ENCODE measurements around the gene ARHGAP6. TPM values are rescaled to one million over a fixed set of nuclear protein-coding genes. Genes with fewer than 3 reads are reported as not detected.

ARHGAP6 gene
- total RNA-seq, 1 experiment from 2014 or later, result 0.07 TPM

DNA sequence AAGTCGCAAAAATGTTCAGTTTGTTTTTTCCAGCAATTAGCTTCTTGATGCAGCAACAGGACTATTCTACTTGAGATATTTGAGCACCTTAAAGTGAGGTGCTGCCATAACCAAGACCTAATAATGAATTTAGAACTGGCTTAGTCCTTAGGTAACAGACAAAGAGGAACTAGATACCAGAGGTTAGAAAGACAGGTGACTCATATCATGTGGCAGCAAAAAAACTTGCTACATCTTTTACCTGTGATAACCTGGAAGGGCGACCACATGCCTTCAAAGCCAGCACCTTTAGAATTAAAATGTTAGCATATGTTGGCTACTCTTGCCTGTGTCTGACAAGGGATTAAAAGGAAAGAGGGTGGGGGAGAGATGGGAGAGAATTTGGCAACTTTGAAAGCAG lies 90.4 kb downstream of the ARHGAP6 start:
- Histone ChIP-seq H2BK12ac (ENCODE audit: insufficient read length, low read depth, low read length) (no peak overlapping the region), H3K27me3 (ENCODE audit: insufficient read depth, low read length) (peaks cover 3% of the 10 kb centered on the region; the same call in 1 of the 2 replicates), H3K4ac (ENCODE audit: low read depth, low read length) (no peak overlapping the region), H3T11ph (ENCODE audit: low read length) (no peak overlapping the region), H3K23ac (ENCODE audit: insufficient read length, low read depth, low read length) (no peak overlapping the region), H2BK15ac (ENCODE audit: low read depth, low read length) (no peak overlapping the region), H3K9ac (ENCODE audit: extremely low read depth, insufficient read length, low read length) (no peak overlapping the region), H3K56ac (ENCODE audit: insufficient read length, low read depth, low read length) (no peak overlapping the region), H3K27ac (ENCODE audit: insufficient read length, low read depth, low read length) (no peak overlapping the region), H3K79me2 (ENCODE audit: insufficient read depth, low read length) (no peaks in the 10 kb centered on the region), H3K9me3 (ENCODE audit: control insufficient read depth, low read depth, low read length) (no peaks in the 10 kb centered on the region), H4K8ac (replicated peaks; ENCODE audit: insufficient read length, low read depth, low read length) (no peak overlapping the region), H3K79me1 (ENCODE audit: insufficient read depth, low read depth, low read length, poor library complexity, severe bottlenecking) (no peaks in the 10 kb centered on the region), H2BK5ac (ENCODE audit: insufficient read length, low read length) (no peak overlapping the region), H2AFZ (ENCODE audit: low read length) (no peak overlapping the region), H2BK120ac (ENCODE audit: low read depth, low read length, poor library complexity, severe bottlenecking) (no peak overlapping the region), H3K18ac (ENCODE audit: insufficient read length, low read depth, low read length) (no peak overlapping the region), H3K4me2 (ENCODE audit: insufficient read depth, insufficient read length, low read length) (no peak overlapping the region), H2AK5ac (ENCODE audit: insufficient read length, low read length) (no peak overlapping the region), H3K14ac (ENCODE audit: insufficient read depth, low read length) (no peak overlapping the region), H3K4me1 (ENCODE audit: insufficient read depth, low read length) (no peaks in the 10 kb centered on the region), H3K23me2 (ENCODE audit: insufficient read length, low read depth, low read length, poor library complexity, severe bottlenecking) (no peaks in the 10 kb centered on the region), H4K5ac (ENCODE audit: insufficient read length, low read depth, low read length) (no peak overlapping the region), H4K20me1 (ENCODE audit: control insufficient read depth, insufficient read depth, insufficient read length) (no peaks in the 10 kb centered on the region), H2BK20ac (ENCODE audit: low read depth, low read length, poor library complexity, severe bottlenecking) (no peak overlapping the region), H4K91ac (ENCODE audit: insufficient read length, low read depth, low read length) (no peak overlapping the region)
- Mint-ChIP-seq H3K4me1 (peaks cover 4% of the 10 kb centered on the region in 2 experiments; a peak in 3 of 4 replicates), H3K4me3 (no peak overlapping the region), H3K27me3 (ENCODE audit: low read depth) (peaks cover 80% of the 10 kb centered on the region), H3K9me3 (peaks cover 31 to 47% of the 10 kb centered on the region in 2 experiments), H3K36me3 (ENCODE audit: insufficient read depth in 1 of 3, low read depth in 3 of 3) (peaks cover 0 to 2% (median 0%) of the 10 kb centered on the region in 3 experiments; a peak in 1 of 7 replicates), H3K27ac (no peak overlapping the region)
- no peak for DNase-seq
- WGBS (ENCODE audit: extremely low coverage, insufficient read length, low lambda C conversion rate), result no CpG with 5 or more reads among the region's 2 CpGs
- TF ChIP-seq, protein P1, sequence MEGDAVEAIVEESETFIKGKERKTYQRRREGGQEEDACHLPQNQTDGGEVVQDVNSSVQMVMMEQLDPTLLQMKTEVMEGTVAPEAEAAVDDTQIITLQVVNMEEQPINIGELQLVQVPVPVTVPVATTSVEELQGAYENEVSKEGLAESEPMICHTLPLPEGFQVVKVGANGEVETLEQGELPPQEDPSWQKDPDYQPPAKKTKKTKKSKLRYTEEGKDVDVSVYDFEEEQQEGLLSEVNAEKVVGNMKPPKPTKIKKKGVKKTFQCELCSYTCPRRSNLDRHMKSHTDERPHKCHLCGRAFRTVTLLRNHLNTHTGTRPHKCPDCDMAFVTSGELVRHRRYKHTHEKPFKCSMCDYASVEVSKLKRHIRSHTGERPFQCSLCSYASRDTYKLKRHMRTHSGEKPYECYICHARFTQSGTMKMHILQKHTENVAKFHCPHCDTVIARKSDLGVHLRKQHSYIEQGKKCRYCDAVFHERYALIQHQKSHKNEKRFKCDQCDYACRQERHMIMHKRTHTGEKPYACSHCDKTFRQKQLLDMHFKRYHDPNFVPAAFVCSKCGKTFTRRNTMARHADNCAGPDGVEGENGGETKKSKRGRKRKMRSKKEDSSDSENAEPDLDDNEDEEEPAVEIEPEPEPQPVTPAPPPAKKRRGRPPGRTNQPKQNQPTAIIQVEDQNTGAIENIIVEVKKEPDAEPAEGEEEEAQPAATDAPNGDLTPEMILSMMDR (conservative IDR thresholded peaks at IDR 0.05), result no peak

All from H9 (cell line).